ENCODE data around the gene RPA1.

GRCh38 chr17:1873418-1873817, 43.6 kb downstream of the RPA1 start:
- no peak for TF ChIP-seq RFX5 (IDR thresholded peaks at IDR 0.05; ENCODE audit: borderline replicate concordance, low read depth, low read length)
- TF ChIP-seq TAF1 (IDR thresholded peaks at IDR 0.05; ENCODE audit: low read depth, low read length) = no peak
- no peak for TF ChIP-seq MAX (IDR thresholded peaks at IDR 0.05)

Data from H1 (cell line).